ENCODE measurements around the gene PLXDC2. TPM values are rescaled to one million over a fixed set of nuclear protein-coding genes. Genes with fewer than 3 reads are reported as not detected.

PLXDC2 gene
- total and polyA plus RNA-seq, 10 of the 15 experiments (the other 5 are each of a cell fraction or from before 2014, with no cell fraction given): 0.05 to 1.8 (median 0.14) TPM; not detected in 2

- Histone ChIP-seq H3K4me3 (no peak overlapping the region), H2AFZ (ENCODE audit: control insufficient read depth, low read depth, low read length) (no peak overlapping the region), H3K79me2 (ENCODE audit: control insufficient read depth, insufficient read depth, low read length) (no peaks in the 10 kb centered on the region), H3K9me3 (replicated peaks; ENCODE audit: control insufficient read depth, insufficient read depth, low read length) (no peaks in the 10 kb centered on the region), H3K4me1 (ENCODE audit: control insufficient read depth, insufficient read depth, low read length) (no peaks in the 10 kb centered on the region), H4K20me1 (ENCODE audit: control insufficient read depth, insufficient read depth) (no peaks in the 10 kb centered on the region), H3K27ac (ENCODE audit: control insufficient read depth, insufficient read depth) (no peak overlapping the region), H3K27me3 (replicated peaks in 1 of 2; ENCODE audit: control insufficient read depth in 2 of 2, insufficient read depth in 2 of 2, low read length in 1 of 2) (no peaks in the 10 kb centered on the region), H3K9ac (ENCODE audit: control insufficient read depth, insufficient read depth, low read length) (no peak overlapping the region), H3K4me2 (ENCODE audit: control insufficient read depth, insufficient read depth) (no peak overlapping the region), H3K36me3 (ENCODE audit: control insufficient read depth in 2 of 2, insufficient read depth in 2 of 2, low read length in 1 of 2) (no peaks in the 10 kb centered on the region)
- intact Hi-C loops (cut with micrococcal nuclease; ENCODE audit: unreplicated experiment) (no loop called here), in situ Hi-C loops (cut with MboI) (no loop called here)
- SMC1A ChIA-PET (ENCODE audit: uncharacterized antibody, unreplicated experiment): no interaction called here
- CTCF ChIA-PET: no interaction called here
- ATAC-seq (no peak), DNase-seq (ENCODE audit: low read depth, low spot score) (no peak), FAIRE-seq (no peak)
- 40% methylated on average over 2 of the region's 2 CpGs for WGBS (ENCODE audit: insufficient coverage, insufficient replicate concordance, low lambda C conversion rate, missing lambda C conversion rate)
- RAD21 ChIA-PET (ENCODE audit: unreplicated experiment): no interaction called here
- no TSS peak for BruUV-seq (replicated peaks)
- no peak for TF ChIP-seq SKIL (IDR thresholded peaks at IDR 0.05; ENCODE audit: low read depth, poor library complexity, severe bottlenecking)
- no peak for TF ChIP-seq SMAD5 (IDR thresholded peaks at IDR 0.05; ENCODE audit: low read depth)
- TF ChIP-seq ZNF274 (IDR thresholded peaks at IDR 0.05; ENCODE audit: insufficient read depth, insufficient read length): no peak
- no peak for TF ChIP-seq JUNB (IDR thresholded peaks at IDR 0.05)
- TF ChIP-seq MEF2B (IDR thresholded peaks at IDR 0.05; ENCODE audit: partially characterized antibody, poor library complexity, severe bottlenecking): no peak
- TF ChIP-seq IRF5 (IDR thresholded peaks at IDR 0.05; ENCODE audit: borderline replicate concordance): no peak
- TF ChIP-seq HCFC1 (IDR thresholded peaks at IDR 0.05; ENCODE audit: low read length): no peak
- no peak for TF ChIP-seq MTA3 (IDR thresholded peaks at IDR 0.05; ENCODE audit: borderline replicate concordance, low read length)
- TF ChIP-seq ZBTB4 (CRISPR knock-in tag; IDR thresholded peaks at IDR 0.05): no peak
- no peak for TF ChIP-seq NR2C2 (IDR thresholded peaks at IDR 0.05; ENCODE audit: borderline replicate concordance, control insufficient read depth, insufficient read length, low read depth)
- TF ChIP-seq MXI1 (IDR thresholded peaks at IDR 0.05; ENCODE audit: low read depth, low read length): no peak
- no peak for TF ChIP-seq TAF1 (IDR thresholded peaks at IDR 0.05; ENCODE audit: borderline replicate concordance, low read depth, low read length)
- TF ChIP-seq ZBTB11 (CRISPR knock-in tag; IDR thresholded peaks at IDR 0.05): no peak
- POLR2A ChIA-PET: no interaction called here
Measured at GRCh38 chr10:20302033-20302432, 485.8 kb downstream of the PLXDC2 start.
